DMS53 treated with DMSO at 0.1 percent for 48 hours (cell line): ENCODE measurements around the gene ZNF593.

ENCODE experiments used
- DNase-seq: peaks from one replicate; lab custom pipeline; 2025; ENCODE audit not compliant: unreplicated experiment; lab: John Stamatoyannopoulos, UW

The ZNF593 gene

GRCh38 chr1:26145960-26146294 lies 23.8 kb upstream of the ZNF593 start:
- no peak for DNase-seq

GRCh38 chr1:26148887-26149286 lies 20.8 kb upstream of the ZNF593 start:
- DNase-seq, result no peak

- DNase-seq, result no peak
Observed at GRCh38 chr1:26153966-26154532, 15.7 kb upstream of the ZNF593 start.

- DNase-seq, result no peak
Observed at GRCh38 chr1:26154750-26155149, 15.0 kb upstream of the ZNF593 start.

- no peak for DNase-seq
Observed at GRCh38 chr1:26155370-26156284, 14.1 kb upstream of the ZNF593 start.

GRCh38 chr1:26156285-26157038 lies 13.2 kb upstream of the ZNF593 start:
- DNase-seq, result no peak

- DNase-seq, result no peak
Observed at GRCh38 chr1:26158271-26158907, 11.3 kb upstream of the ZNF593 start.

- DNase-seq, result no peak
Observed at GRCh38 chr1:26158908-26159742, 10.6 kb upstream of the ZNF593 start, which contains the start of gene FAM110D. FAM110D (plus strand) TSS chr1:26159079; CDS start chr1:26161292, 2,213 bp downstream.

- DNase-seq, result no peak
Observed at GRCh38 chr1:26159743-26160039, 10.0 kb upstream of the ZNF593 start.

- no peak for DNase-seq
Observed at GRCh38 chr1:26160527-26161414, 8.9 kb upstream of the ZNF593 start.

GRCh38 chr1:26161415-26162219 lies 8.1 kb upstream of the ZNF593 start:
- peak; percentile 53 for DNase-seq

GRCh38 chr1:26162220-26162709 lies 7.4 kb upstream of the ZNF593 start:
- no peak for DNase-seq

- DNase-seq, result peak; percentile 13
Observed at GRCh38 chr1:26163684-26164035, 6.0 kb upstream of the ZNF593 start.

- DNase-seq, result no peak
Observed at GRCh38 chr1:26164036-26164860, 5.5 kb upstream of the ZNF593 start.

GRCh38 chr1:26164861-26165842 lies 4.6 kb upstream of the ZNF593 start:
- no peak for DNase-seq

- no peak for DNase-seq
Observed at GRCh38 chr1:26166719-26167281, 2.9 kb upstream of the ZNF593 start.
